Stomach (tissue), 9 donors: ENCODE results near the gene ACTR5. TPM values are rescaled to one million over a fixed set of nuclear protein-coding genes. Genes with fewer than 3 reads are reported as not detected.

Experiments
- DNase-seq, 2 donors: peaks; one replicate each; pipeline versions ENCODE4 v3.0.0 to v3.0.0-alpha.2; 2013 to 2019
- H3K27ac ChIP-seq, 5 donors: fragments of 200-600 bp in 4 of 5; sonication (generic) in 4 of 5; one replicate each; pipeline ENCODE4 v1.5.1; 2013 to 2019; ENCODE audit warnings: mild to moderate bottlenecking in 1 of 5, moderate library complexity in 1 of 5
- H3K27me3 ChIP-seq, 3 donors: fragments of 200-600 bp; sonication (generic); one replicate each; pipeline ENCODE4 v1.5.1; 2017 to 2019; ENCODE audit warnings: mixed run types in 1 of 3
- H3K36me3 ChIP-seq, 4 donors: fragments of 200-600 bp; sonication (generic); 1 replicate in 3 of 4; 2 replicates in 1 of 4; pipeline ENCODE4 v1.5.1; 2016 to 2019
- H3K4me1 ChIP-seq, 4 donors: fragments of 200-600 bp; sonication (generic); one replicate each; pipeline ENCODE4 v1.5.1; 2016 to 2019
- H3K4me3 ChIP-seq, 4 donors: fragments of 200-600 bp; sonication (generic) in 3 of 4; one replicate each; pipeline ENCODE4 v1.5.1; 2016 to 2019; ENCODE audit warnings: mild to moderate bottlenecking in 1 of 4
- H3K9me3 ChIP-seq, 4 donors: fragments of 200-600 bp; sonication (generic); one replicate each; pipeline ENCODE4 v1.5.1; 2016 to 2019
- CTCF ChIP-seq, 7 experiments: fragments of 450-650 bp in 4 of 7; fragments of 200-600 bp in 3 of 7; sonication (generic) in 3 of 7; IDR thresholded peaks; one replicate each; pipeline ENCODE4 v1.5.1; 2016 to 2019; ENCODE audit warnings: antibody characterized with exemption in 7 of 7, control low read depth in 2 of 7, mild to moderate bottlenecking in 1 of 7
- EP300 ChIP-seq: sonication (generic); formaldehyde crosslinking; IDR thresholded peaks from one replicate; pipeline ENCODE4 v1.6.1; 2017; ENCODE audit warnings: antibody characterized with exemption
- POLR2A ChIP-seq, 4 donors: fragments of 450-650 bp; IDR thresholded peaks; one replicate each; pipeline ENCODE4 v1.6.1; 2016; ENCODE audit warnings: antibody characterized with exemption in 4 of 4, control low read depth in 2 of 4, mild to moderate bottlenecking in 1 of 4, moderate library complexity in 1 of 4
- POLR2AphosphoS5 ChIP-seq, 3 donors: sonication (generic); formaldehyde crosslinking; IDR thresholded peaks; one replicate each; pipeline ENCODE4 v1.6.1; 2016; ENCODE audit warnings: antibody characterized with exemption in 3 of 3
- WGBS, 5 donors: extraction: QIAGEN DNeasy Blood & Tissue Kit in 3 of 5; methylation state at CpG; one replicate each; pipeline versions ENCODE4 v1.1.5 to v1.1.7; 2013 to 2018; 5-methylcytosine and 5-hydroxymethylcytosine counted together
- intact Hi-C: fragments of 100-400 bp; cut with DNase I; formaldehyde crosslinking; loops from one replicate; pipeline ENCODE4 v1.15.1; 2023; ENCODE audit warnings: low total_unique reads
- polyA plus RNA-seq, 3 donors: library from polyadenylated mRNA; stranded (reverse); fragments of 200-250 nt; gene quantifications; one replicate each; pipeline ENCODE4 v1.2.3, GENCODE V29; 2013
- total RNA-seq, 5 donors: library from RNA; depleted of rRNA; stranded (reverse); fragments of >200 nt; gene quantifications; one replicate each; pipeline versions ENCODE4 v1.1.0 to v1.2.3, GENCODE V29; 2014 to 2016
- donor health status: healthy with polysubstance abuse.
- donor health status: Bipolar disorder and iron deficiency.
- donor health status: healthy.

The ACTR5 gene
- total and polyA plus RNA-seq, 8 donors = 3.6 to 68.1 (median 6.5) TPM

- Histone ChIP-seq H3K36me3 (no peaks in the 10 kb centered on the region), H3K9me3 (no peaks in the 10 kb centered on the region), H3K27ac (peak overlapping the region; percentile 13 to 81 (median 55)), H3K27me3 (peaks cover 4 to 51% (median 35%) of the 10 kb centered on the region in 3 donors), H3K4me3 (no peak overlapping the region), H3K4me1 (peaks cover 15 to 26% (median 18%) of the 10 kb centered on the region in 4 donors)
- TF ChIP-seq POLR2A (IDR thresholded peaks at IDR 0.05) (no peak), EP300 (no peak), POLR2AphosphoS5 (IDR thresholded peaks at IDR 0.05) (no peak), CTCF (IDR thresholded peaks at IDR 0.05) (no peak)
- no peak for DNase-seq
- intact Hi-C loops = no loop called here
- WGBS, 5 donors = 76 to 88% (median 83%) methylated on average over 3 of the region's 3 CpGs
Observed at GRCh38 chr20:38804221-38804620, 56.0 kb downstream of the ACTR5 start.

- TF ChIP-seq EP300 (no peak), CTCF (IDR thresholded peaks at IDR 0.05) (no peak), POLR2A (IDR thresholded peaks at IDR 0.05) (no peak), POLR2AphosphoS5 (IDR thresholded peaks at IDR 0.05) (peak in 1 of 3 donors; percentile 17)
- WGBS, 5 donors = 45 to 51% (median 47%) methylated on average over 18 of the region's 18 CpGs
- DNase-seq = peak; percentile 43 to 81
- Histone ChIP-seq H3K36me3 (no peaks in the 10 kb centered on the region), H3K9me3 (no peaks in the 10 kb centered on the region), H3K27me3 (peaks cover 4 to 56% (median 35%) of the 10 kb centered on the region in 3 donors), H3K4me3 (peak overlapping the region; percentile 53 to 66 (median 56)), H3K27ac (peak overlapping the region; percentile 63 to 81 (median 71)), H3K4me1 (peaks cover 15 to 26% (median 18%) of the 10 kb centered on the region in 4 donors)
- intact Hi-C loops = no loop called here
Observed at GRCh38 chr20:38804682-38805501, 56.6 kb downstream of the ACTR5 start.

- no peak for TF ChIP-seq POLR2A (IDR thresholded peaks at IDR 0.05)
- peak in 2 of 3 donors; percentile 30 to 33 for TF ChIP-seq POLR2AphosphoS5 (IDR thresholded peaks at IDR 0.05)
- 1 to 9% (median 5%) methylated on average over 9 to 40 of the region's 40 CpGs for WGBS, 5 donors
- Histone ChIP-seq H3K27me3 (peaks cover 4 to 59% (median 35%) of the 10 kb centered on the region in 3 donors), H3K4me3 (peak within 1 kb of the TSS; percentile 53 to 66 (median 56)), H3K9me3 (no peaks in the 10 kb centered on the region), H3K4me1 (peaks cover 15 to 26% (median 18%) of the 10 kb centered on the region in 4 donors), H3K27ac (peak within 1 kb of the TSS; percentile 63 to 81 (median 71)), H3K36me3 (no peaks in the 10 kb centered on the region)
- intact Hi-C loops = no loop called here
- DNase-seq = peak; percentile 50 to 84
Observed at GRCh38 chr20:38805502-38805957, 57.3 kb downstream of the ACTR5 start, which contains the start of gene PPP1R16B. PPP1R16B (plus strand) TSS chr20:38805697; CDS start chr20:38835926, 30,229 bp downstream.

GRCh38 chr20:38805958-38806854 lies 57.9 kb downstream of the ACTR5 start:
- intact Hi-C loops = no loop called here
- Histone ChIP-seq H3K36me3 (no peaks in the 10 kb centered on the region), H3K4me1 (peaks cover 15 to 26% (median 18%) of the 10 kb centered on the region in 4 donors), H3K9me3 (no peaks in the 10 kb centered on the region), H3K27ac (peak overlapping the region; percentile 63 to 81 (median 71)), H3K4me3 (peak overlapping the region; percentile 53 to 66 (median 56)), H3K27me3 (peaks cover 4 to 59% (median 35%) of the 10 kb centered on the region in 3 donors)
- DNase-seq = peak in 1 of 2 donors; percentile 45
- TF ChIP-seq POLR2A (IDR thresholded peaks at IDR 0.05) = no peak
- no peak for TF ChIP-seq POLR2AphosphoS5 (IDR thresholded peaks at IDR 0.05)
- TF ChIP-seq CTCF (IDR thresholded peaks at IDR 0.05) = no peak
- 1 to 5% (median 2%) methylated on average over 17 to 81 of the region's 81 CpGs for WGBS, 5 donors
